Esophagus (tissue), 2 donors: ENCODE results near the gene LIN52. TPM values are rescaled to one million over a fixed set of nuclear protein-coding genes. Genes with fewer than 3 reads are reported as not detected.

Source experiments
- H3K27ac ChIP-seq, 2 donors: one replicate each; pipeline ENCODE4 v1.5.1; 2013; ENCODE audit warnings: low read depth in 2 of 2, mild to moderate bottlenecking in 2 of 2, inconsistent platforms in 1 of 2, low read length in 1 of 2, moderate library complexity in 1 of 2
- H3K27me3 ChIP-seq, 2 donors: one replicate each; pipeline ENCODE4 v1.6.1; 2013; ENCODE audit warnings: low read length in 2 of 2, control low read depth in 1 of 2, mild to moderate bottlenecking in 1 of 2; ENCODE audit not compliant: insufficient read depth in 2 of 2, control insufficient read depth in 1 of 2
- H3K36me3 ChIP-seq, 2 donors: one replicate each; pipeline ENCODE4 v1.6.1; 2013; ENCODE audit warnings: low read length in 1 of 2; ENCODE audit not compliant: control insufficient read depth in 2 of 2, insufficient read depth in 2 of 2
- H3K4me1 ChIP-seq, 2 donors: one replicate each; pipeline ENCODE4 v1.6.1; 2013; ENCODE audit warnings: low read length in 1 of 2; ENCODE audit not compliant: control insufficient read depth in 2 of 2, insufficient read depth in 2 of 2
- H3K4me3 ChIP-seq, 2 donors: one replicate each; pipeline ENCODE4 v1.5.1; 2013; ENCODE audit warnings: low read length in 2 of 2, mild to moderate bottlenecking in 2 of 2, low read depth in 1 of 2, moderate library complexity in 1 of 2
- H3K9me3 ChIP-seq, 2 donors: one replicate each; pipeline ENCODE4 v1.6.1; 2013; ENCODE audit warnings: mild to moderate bottlenecking in 2 of 2, low read depth in 1 of 2, low read length in 1 of 2, moderate library complexity in 1 of 2; ENCODE audit not compliant: control insufficient read depth in 2 of 2, insufficient read depth in 1 of 2
- WGBS, 2 donors: extraction: QIAGEN DNeasy Blood & Tissue Kit; methylation state at CpG; one replicate each; pipeline ENCODE4 v1.1.7; 2013; 5-methylcytosine and 5-hydroxymethylcytosine counted together
- polyA plus RNA-seq, 2 donors: library from polyadenylated mRNA; stranded (reverse); fragments of 200-250 nt; gene quantifications; one replicate each; pipeline ENCODE4 v1.2.3, GENCODE V29; 2013
- donor health status: healthy with polysubstance abuse.
- donor health status: Bipolar disorder and iron deficiency.

Gene LIN52
- polyA plus RNA-seq, 2 donors, result 2.8 to 3.0 TPM

DNA sequence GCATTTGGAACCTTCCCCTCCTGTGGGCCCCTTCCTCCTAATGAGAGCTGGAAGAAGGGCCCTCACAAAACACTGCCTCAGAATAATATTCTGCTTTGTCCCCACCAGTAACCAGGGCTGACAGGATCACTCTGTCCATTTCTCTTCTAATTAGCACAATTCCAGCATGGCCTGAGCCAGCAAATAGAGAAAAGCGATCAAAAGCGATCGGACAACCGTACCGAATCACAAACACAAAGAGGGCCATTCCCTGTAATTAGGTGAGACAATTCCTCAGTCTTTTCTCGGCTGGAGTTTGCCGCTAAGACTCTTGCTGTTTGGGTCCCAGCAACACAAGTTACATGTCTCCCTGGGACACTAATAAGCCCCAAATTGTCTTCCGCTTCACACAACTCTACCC lies 118.9 kb downstream of the LIN52 start:
- H3K27ac ChIP-seq, result no peak overlapping the region
- H3K36me3 ChIP-seq, result peaks cover 6% of the 10 kb centered on the region in 2 donors

DNA sequence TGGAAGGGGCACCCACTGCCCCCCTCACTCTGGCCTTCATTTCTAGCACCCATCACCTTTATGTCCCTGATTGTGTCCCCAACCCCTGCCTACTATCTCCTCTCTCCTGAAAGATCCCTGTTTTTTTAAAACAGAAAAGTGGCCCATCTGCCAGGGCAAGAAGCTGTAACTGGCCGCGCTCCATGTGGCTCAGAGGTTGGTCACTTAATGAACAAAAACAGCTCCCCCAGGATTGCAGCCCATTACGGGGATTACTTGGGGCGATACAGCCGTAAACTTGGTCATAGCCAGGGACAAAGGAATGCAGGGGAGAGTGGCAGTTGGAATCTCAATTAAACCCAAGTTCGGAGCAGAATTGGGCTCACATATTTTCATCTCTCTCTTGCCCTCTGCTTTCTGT lies 119.7 kb downstream of the LIN52 start:
- H3K4me3 ChIP-seq, result no peak overlapping the region
- H3K36me3 ChIP-seq, result no peaks in the 10 kb centered on the region
- H3K27ac ChIP-seq, result no peak overlapping the region
- 97 to 98% methylated on average over 6 of the region's 6 CpGs for WGBS, 2 donors
- H3K9me3 ChIP-seq, result no peaks in the 10 kb centered on the region
- no peaks in the 10 kb centered on the region for H3K27me3 ChIP-seq
- H3K4me1 ChIP-seq, result no peaks in the 10 kb centered on the region

More for the DNA sequence above, 118.9 kb downstream of the LIN52 start:
- 96% methylated on average over 8 of the region's 8 CpGs for WGBS, 2 donors
- no peaks in the 10 kb centered on the region for H3K27me3 ChIP-seq
- H3K4me1 ChIP-seq, result no peaks in the 10 kb centered on the region
- no peak overlapping the region for H3K4me3 ChIP-seq
- H3K9me3 ChIP-seq, result no peaks in the 10 kb centered on the region

DNA sequence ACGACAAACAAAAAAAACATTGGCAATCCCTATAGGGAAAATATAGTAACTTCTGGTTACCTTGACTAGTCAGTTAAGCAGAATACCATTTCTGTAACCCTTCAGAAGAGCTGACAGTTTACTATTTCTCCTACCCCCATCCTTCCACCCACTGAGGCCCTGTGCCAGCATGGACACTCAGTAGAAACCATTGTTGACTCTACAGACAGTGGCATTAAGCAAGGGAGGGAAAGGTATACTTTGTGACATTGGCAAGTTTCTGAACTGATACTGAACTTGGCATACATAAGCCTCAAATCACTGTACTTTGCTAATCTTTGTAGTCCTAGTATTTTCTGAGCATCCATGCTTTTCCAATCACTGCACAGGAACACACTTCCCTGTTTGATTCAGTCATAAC lies 121.1 kb downstream of the LIN52 start:
- Histone ChIP-seq H3K27ac (no peak overlapping the region), H3K27me3 (no peaks in the 10 kb centered on the region), H3K36me3 (no peaks in the 10 kb centered on the region), H3K4me3 (no peak overlapping the region), H3K4me1 (no peaks in the 10 kb centered on the region), H3K9me3 (no peaks in the 10 kb centered on the region)
- whole genome bisulfite sequencing, 2 donors, result 84 to 96% methylated on average over 1 of the region's 1 CpG

DNA sequence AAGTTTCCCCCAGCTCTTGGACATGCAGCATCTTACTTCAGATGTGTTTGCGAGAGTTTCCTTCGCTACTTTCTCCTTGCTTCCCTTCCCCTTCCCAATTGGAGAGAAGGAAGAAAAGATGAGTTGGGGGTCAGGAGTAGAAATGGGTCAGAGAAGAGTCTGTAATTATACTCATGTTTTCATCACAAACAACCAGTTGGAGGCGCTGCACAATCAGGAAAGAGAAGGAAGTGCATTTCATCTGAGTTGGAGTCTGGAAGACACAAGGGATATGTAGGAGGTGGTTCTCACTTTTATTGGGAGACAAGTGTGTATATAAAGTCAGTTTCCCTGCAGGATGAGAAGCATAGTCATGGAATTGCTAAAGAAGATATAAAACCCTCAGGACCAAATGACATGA lies 123.2 kb downstream of the LIN52 start:
- H3K9me3 ChIP-seq, result no peaks in the 10 kb centered on the region
- WGBS, 2 donors, result 79 to 84% methylated on average over 3 of the region's 3 CpGs
- no peaks in the 10 kb centered on the region for H3K4me1 ChIP-seq
- no peaks in the 10 kb centered on the region for H3K36me3 ChIP-seq
- H3K27me3 ChIP-seq, result no peaks in the 10 kb centered on the region
- H3K27ac ChIP-seq, result no peak overlapping the region
- H3K4me3 ChIP-seq, result no peak overlapping the region

DNA sequence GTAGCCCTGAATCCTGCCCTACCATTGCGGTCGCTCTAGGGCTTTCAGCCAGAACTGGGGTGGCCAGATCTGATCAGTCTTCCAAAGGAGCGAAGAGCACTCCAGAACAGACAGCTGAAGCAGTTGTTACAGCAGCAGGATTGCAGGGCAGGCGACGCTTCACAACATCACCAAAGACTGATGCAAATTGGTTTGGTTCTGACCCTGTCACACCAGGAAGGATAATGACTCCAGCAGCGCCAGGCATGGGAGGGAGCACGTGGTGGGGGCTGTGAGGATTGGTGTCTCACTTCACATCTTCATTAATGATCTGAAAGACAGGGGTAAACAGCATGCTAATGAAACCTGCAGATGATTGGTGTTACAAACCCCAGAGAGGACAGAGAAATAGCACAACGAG lies 123.9 kb downstream of the LIN52 start:
- no peaks in the 10 kb centered on the region for H3K27me3 ChIP-seq
- no peaks in the 10 kb centered on the region for H3K4me1 ChIP-seq
- no peaks in the 10 kb centered on the region for H3K36me3 ChIP-seq
- 71 to 73% methylated on average over 8 of the region's 8 CpGs for WGBS, 2 donors
- no peak overlapping the region for H3K27ac ChIP-seq
- no peaks in the 10 kb centered on the region for H3K9me3 ChIP-seq
- H3K4me3 ChIP-seq, result no peak overlapping the region

DNA sequence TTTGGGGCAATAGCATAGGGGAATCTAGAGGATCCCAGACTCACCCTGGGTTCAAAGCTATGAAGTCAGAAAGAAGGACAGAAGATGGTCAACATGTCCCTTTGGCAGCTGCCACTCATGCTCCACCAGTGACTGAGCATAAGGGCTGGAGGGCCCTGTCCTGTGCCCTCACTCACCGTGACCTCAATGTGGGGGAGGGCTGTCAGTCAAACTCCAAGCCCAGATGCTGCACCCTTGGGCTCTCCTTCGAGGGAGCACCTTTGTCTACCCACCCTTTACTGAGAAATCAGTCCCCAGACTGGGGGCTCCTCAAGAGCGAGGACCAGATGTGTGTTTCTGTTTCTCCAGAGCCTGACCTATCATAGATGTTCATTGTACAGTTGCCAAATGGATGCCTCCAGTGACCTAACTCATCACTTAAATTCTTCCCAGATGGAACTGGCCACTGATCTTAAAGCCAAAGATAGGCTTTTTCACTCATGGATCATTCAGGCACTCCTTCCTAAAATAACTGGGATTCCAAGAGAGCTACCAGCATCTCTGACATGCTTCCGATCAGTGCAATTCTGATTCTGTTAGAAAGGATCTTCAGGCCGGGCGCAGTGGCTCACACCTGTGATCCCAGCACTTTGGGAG lies 127.3 kb downstream of the LIN52 start:
- no peak overlapping the region for H3K27ac ChIP-seq
- H3K9me3 ChIP-seq, result no peaks in the 10 kb centered on the region
- H3K36me3 ChIP-seq, result no peaks in the 10 kb centered on the region
- no peaks in the 10 kb centered on the region for H3K4me1 ChIP-seq
- WGBS, 2 donors, result 81 to 86% methylated on average over 6 of the region's 6 CpGs
- no peaks in the 10 kb centered on the region for H3K27me3 ChIP-seq
- H3K4me3 ChIP-seq, result no peak overlapping the region

DNA sequence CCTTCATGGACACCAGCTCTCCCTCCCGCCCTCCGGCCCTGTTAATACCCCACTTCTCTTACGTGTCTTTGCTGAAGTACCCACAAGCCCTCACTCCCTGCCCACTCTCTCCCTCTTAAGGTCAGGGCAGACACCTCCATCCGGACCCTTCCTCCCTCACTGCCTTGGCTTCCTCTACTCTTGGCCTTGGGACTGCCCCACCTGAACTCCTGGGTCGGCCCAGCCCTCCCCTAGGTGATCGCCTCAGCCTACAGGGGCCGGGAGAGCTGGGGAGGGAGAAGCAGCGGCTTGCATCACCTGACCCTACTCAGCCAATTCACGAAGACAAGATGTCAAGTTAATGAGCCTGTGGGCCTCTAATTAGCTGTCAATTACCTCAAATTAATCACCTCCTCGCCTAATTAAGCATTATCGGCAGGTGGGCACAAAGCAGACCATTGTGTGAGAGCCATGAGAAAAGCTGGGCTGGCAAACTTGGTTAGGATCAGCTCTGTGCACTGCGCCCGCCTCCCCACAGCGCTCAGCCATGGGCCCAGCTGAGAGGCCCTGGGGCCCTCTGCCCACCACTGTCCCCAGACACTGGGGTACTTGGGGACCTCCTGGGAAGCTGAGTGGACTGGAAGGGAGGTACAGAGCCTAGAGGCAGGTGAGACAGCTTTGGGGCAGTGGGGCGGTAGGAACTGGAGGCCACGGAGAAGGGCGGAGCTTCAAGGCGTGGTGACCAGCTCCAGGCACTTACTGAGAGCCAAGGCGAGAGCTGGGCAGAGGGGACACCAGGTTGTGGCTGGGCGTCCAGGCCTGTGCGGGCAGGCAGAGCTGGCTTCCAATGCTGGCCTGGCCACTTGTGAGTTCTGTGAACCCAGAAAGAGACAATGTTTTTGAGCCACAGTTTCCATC lies 129.4 kb downstream of the LIN52 start:
- WGBS, 2 donors, result 72 to 73% methylated on average over 21 of the region's 21 CpGs
- no peak overlapping the region for H3K4me3 ChIP-seq
- no peaks in the 10 kb centered on the region for H3K9me3 ChIP-seq
- H3K4me1 ChIP-seq, result no peaks in the 10 kb centered on the region
- H3K27me3 ChIP-seq, result peaks cover 0 to 2% of the 10 kb centered on the region in 2 donors
- no peaks in the 10 kb centered on the region for H3K36me3 ChIP-seq
- no peak overlapping the region for H3K27ac ChIP-seq

DNA sequence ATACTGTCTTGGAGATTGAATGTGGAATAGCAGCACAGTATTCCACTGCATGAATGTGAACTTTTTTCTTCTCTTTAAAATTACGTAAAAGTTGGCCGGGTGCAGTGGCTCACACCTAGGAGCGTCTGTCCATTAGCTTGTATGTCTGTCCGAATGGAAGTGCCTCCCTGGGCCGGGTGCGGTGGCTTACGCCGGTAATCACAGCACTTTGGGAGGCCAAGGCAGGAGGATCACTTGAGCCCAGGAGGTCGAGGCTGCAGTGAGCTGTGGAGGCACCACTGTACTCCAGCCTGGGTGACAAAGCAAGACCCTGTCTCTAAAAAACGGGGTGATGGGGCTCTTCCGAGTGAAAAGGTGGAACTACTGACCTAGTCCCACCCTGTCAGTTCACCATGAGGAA lies 131.9 kb downstream of the LIN52 start:
- H3K36me3 ChIP-seq, result no peaks in the 10 kb centered on the region
- H3K9me3 ChIP-seq, result no peaks in the 10 kb centered on the region
- H3K4me1 ChIP-seq, result no peaks in the 10 kb centered on the region
- no peak overlapping the region for H3K4me3 ChIP-seq
- 87 to 88% methylated on average over 11 of the region's 11 CpGs for WGBS, 2 donors
- no peak overlapping the region for H3K27ac ChIP-seq
- H3K27me3 ChIP-seq, result peaks cover 0 to 2% of the 10 kb centered on the region in 2 donors

DNA sequence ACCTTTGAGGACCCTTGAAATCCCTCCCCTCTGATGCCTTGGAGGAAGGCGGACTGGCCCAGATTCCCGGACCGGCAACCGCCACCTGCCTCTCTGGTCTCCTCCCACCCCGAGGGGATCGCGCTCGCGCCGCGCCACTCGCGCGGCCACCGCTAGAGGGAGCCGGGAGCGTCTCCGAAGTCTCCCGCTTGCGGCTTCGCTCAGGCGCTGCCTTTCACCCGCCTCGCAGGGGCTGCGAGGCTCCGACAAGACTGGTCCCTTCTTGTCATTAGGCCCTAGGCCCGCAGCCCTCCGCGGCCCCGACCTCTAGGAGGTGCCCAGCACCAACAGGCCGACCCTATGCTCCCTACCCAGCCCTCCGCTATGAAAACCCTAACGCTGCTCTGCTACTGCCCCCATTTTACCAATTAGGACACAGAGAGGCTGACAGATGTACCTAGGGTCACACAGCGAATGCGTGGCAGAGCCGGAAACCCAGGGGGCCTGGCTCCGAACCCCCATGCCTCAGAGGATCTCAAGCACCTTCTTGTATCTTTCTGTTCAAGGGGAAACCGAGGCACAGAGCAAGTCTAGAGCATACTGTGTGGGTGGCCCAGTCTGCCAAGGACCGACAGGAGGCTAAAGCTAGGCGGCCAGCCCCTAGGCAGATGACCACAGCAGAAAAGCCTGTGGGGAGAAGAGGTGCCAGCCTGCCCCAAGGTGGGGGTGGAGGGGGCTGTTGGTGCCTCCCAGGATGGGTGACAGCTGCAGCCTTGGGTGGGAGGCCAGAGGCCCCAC lies 133.1 kb downstream of the LIN52 start:
- Histone ChIP-seq H3K27me3 (peaks cover 0 to 2% of the 10 kb centered on the region in 2 donors), H3K9me3 (no peaks in the 10 kb centered on the region), H3K4me1 (no peaks in the 10 kb centered on the region), H3K27ac (no peak overlapping the region), H3K36me3 (no peaks in the 10 kb centered on the region), H3K4me3 (peak overlapping the region in 1 of 2 donors; percentile 2)
- 11% methylated on average over 40 of the region's 40 CpGs for WGBS, 2 donors
